Osteoblast (primary cell): Measurements from ENCODE around the gene PPTC7. TPM values are rescaled to one million over a fixed set of nuclear protein-coding genes. Genes with fewer than 3 reads are reported as not detected.

Experiments used
- DNase-seq: peaks from one replicate; pipeline ENCODE4 v3.0.0; 2011; ENCODE audit warnings: low spot score, mixed read lengths; ENCODE audit not compliant: insufficient read length; ENCODE audit errors: missing footprints
- H2AFZ ChIP-seq: 2 replicates; pipeline ENCODE4 v1.6.0; 2011; ENCODE audit warnings: mild to moderate bottlenecking, low read length
- H3K27ac ChIP-seq: 2 replicates; pipeline ENCODE4 v1.5.1; 2011; ENCODE audit warnings: mild to moderate bottlenecking, low read depth, low read length, moderate library complexity
- H3K27me3 ChIP-seq: 2 replicates; pipeline ENCODE4 v1.6.0; 2012; ENCODE audit warnings: mild to moderate bottlenecking, control low read depth, inconsistent platforms, low read length, moderate library complexity; ENCODE audit not compliant: insufficient read depth
- H3K36me3 ChIP-seq: 2 replicates; pipeline ENCODE4 v1.5.1; 2011; ENCODE audit warnings: mild to moderate bottlenecking, low read length, control low read depth, moderate library complexity; ENCODE audit not compliant: insufficient read depth
- H3K4me1 ChIP-seq: 2 replicates; pipeline ENCODE4 v1.5.1; 2011; ENCODE audit warnings: mild to moderate bottlenecking, low read length, control low read depth, moderate library complexity; ENCODE audit not compliant: insufficient read depth
- H3K4me2 ChIP-seq: 2 replicates; pipeline ENCODE4 v1.6.0; 2011; ENCODE audit warnings: mild to moderate bottlenecking, low read length; ENCODE audit not compliant: insufficient read depth
- H3K4me3 ChIP-seq: fragments of 200-600 bp; sonication (generic); 3 replicates; pipeline ENCODE4 v1.5.1; 2012; ENCODE audit warnings: mild to moderate bottlenecking, low read length, inconsistent platforms; ENCODE audit not compliant: insufficient read depth
- H3K79me2 ChIP-seq: 2 replicates; pipeline ENCODE4 v1.6.0; 2012; ENCODE audit warnings: mild to moderate bottlenecking, low read length, control low read depth, inconsistent platforms; ENCODE audit not compliant: insufficient read depth
- H3K9me3 ChIP-seq: 2 replicates; pipeline ENCODE4 v1.5.1; 2011; ENCODE audit warnings: low read depth, low read length, control low read depth
- H4K20me1 ChIP-seq: 2 replicates; pipeline ENCODE4 v1.6.0; 2012; ENCODE audit warnings: mild to moderate bottlenecking, low read length, control low read depth; ENCODE audit not compliant: insufficient read depth
- total RNA-seq: library from RNA; depleted of rRNA; stranded (reverse); fragments of >200 nt; gene quantifications from 2 replicates; pipeline ENCODE4 v1.2.3, GENCODE V29; 2012
- TF ChIP-seq, protein P1 (sequence below): IDR thresholded peaks from 2 replicates; pipeline ENCODE4 v1.5.1; 2011; ENCODE audit warnings: mild to moderate bottlenecking, low read depth, low read length, moderate library complexity; ENCODE audit errors: extremely low read depth

Gene PPTC7, protein sequence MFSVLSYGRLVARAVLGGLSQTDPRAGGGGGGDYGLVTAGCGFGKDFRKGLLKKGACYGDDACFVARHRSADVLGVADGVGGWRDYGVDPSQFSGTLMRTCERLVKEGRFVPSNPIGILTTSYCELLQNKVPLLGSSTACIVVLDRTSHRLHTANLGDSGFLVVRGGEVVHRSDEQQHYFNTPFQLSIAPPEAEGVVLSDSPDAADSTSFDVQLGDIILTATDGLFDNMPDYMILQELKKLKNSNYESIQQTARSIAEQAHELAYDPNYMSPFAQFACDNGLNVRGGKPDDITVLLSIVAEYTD
- total RNA-seq = 7.6 and 8.5 TPM in 2 replicates

DNA sequence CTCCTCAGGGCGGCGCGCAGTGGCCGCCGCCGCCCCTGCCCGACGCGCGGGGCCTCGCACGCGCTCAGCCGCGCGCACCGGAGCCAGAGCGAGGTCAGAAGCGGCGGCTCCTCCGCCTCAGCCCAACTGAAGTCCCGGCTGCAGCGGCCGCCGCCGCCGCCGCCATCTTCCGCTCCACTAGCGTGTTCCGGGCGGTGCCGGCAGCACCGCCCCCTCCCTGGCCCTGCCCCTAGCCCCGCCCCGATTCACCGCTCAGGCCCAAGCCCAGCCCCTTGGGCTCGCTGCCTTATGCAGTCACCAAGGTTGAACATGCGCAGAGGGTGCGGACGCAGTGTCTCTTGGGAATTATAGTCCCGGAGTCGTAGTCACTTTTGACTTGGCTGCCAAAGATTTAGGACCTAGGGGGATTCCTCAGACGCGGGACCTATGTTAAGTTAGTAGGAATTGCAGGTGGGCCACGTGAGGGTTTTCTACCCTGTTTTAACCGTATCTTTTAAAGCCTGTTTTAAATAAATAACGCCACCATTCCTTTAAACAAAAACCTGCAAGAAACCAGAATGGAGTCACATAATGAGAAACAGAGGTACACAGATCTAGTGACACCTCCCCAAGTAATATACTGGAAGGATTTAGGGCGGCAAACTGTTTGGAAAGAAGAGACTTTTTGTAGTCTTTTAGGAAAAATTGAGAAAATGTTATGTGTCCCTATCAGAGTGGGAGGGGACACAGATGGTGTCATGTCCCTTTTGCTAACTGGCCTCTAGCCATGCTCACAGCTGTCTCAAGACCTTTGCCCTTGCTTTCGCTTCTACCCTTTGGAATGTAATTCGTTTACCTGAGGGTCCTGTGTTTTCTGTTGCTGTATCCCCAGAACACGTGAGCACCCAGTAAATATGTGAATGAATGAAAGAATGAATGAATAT is at the start of gene PPTC7:
PPTC7 (minus strand) TSS at position 182 of the 923 bp plus-strand sequence. CDS start 287 bp downstream, outside the sequence.
- Histone ChIP-seq H4K20me1 (peaks cover 23% of the 10 kb centered on the region), H3K4me2 (peak within 1 kb of the TSS; percentile 95), H3K4me1 (peaks cover 14% of the 10 kb centered on the region), H3K9me3 (no peaks in the 10 kb centered on the region), H3K4me3 (peak within 1 kb of the TSS; percentile 92), H2AFZ (peak within 1 kb of the TSS; percentile 90), H3K27me3 (no peaks in the 10 kb centered on the region), H3K27ac (peak within 1 kb of the TSS; percentile 73), H3K79me2 (peaks cover 44% of the 10 kb centered on the region), H3K36me3 (no peaks in the 10 kb centered on the region)
- peak; percentile 94 for DNase-seq
- TF ChIP-seq, protein P1, sequence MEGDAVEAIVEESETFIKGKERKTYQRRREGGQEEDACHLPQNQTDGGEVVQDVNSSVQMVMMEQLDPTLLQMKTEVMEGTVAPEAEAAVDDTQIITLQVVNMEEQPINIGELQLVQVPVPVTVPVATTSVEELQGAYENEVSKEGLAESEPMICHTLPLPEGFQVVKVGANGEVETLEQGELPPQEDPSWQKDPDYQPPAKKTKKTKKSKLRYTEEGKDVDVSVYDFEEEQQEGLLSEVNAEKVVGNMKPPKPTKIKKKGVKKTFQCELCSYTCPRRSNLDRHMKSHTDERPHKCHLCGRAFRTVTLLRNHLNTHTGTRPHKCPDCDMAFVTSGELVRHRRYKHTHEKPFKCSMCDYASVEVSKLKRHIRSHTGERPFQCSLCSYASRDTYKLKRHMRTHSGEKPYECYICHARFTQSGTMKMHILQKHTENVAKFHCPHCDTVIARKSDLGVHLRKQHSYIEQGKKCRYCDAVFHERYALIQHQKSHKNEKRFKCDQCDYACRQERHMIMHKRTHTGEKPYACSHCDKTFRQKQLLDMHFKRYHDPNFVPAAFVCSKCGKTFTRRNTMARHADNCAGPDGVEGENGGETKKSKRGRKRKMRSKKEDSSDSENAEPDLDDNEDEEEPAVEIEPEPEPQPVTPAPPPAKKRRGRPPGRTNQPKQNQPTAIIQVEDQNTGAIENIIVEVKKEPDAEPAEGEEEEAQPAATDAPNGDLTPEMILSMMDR = no peak

DNA sequence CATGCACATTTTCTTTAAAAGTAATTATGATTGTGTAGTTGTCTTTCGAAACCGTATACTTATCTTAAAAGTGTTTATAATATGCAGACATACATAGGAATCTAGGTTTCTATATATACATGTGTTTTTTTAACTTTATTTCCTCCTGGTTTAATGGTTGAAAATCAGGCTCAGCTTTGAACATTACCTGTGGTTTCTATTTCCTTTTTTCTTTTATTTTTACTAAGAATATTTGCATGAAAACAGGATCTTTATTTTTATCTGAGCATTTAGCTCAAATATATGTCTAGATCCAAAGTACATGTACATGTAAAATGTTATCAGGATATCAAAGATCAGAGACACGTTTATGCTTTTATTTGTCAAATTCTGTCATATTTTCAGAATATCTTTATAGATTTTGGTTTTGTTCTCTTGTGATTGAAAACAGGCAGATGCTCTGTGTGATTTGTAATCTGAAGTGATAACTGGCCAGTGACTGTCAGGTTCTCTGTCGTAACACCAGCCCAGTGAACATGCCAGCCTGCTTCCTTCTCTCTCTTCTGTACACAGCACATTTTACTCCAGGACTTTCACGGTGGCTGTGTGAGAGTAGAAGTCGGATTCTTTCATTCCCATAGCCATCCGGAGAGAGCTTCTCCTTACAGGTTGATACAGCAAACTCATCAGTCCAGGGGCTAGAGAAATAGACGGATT is 44.5 kb upstream of the PPTC7 start:
- DNase-seq = no peak
- Histone ChIP-seq H3K27ac (no peak overlapping the region), H3K4me2 (no peak overlapping the region), H3K9me3 (no peaks in the 10 kb centered on the region), H2AFZ (no peak overlapping the region), H3K27me3 (no peaks in the 10 kb centered on the region), H3K4me3 (no peak overlapping the region), H3K79me2 (no peaks in the 10 kb centered on the region), H3K36me3 (peaks cover 13% of the 10 kb centered on the region), H4K20me1 (no peaks in the 10 kb centered on the region), H3K4me1 (no peaks in the 10 kb centered on the region)
- TF ChIP-seq, protein P1 = no peak

DNA sequence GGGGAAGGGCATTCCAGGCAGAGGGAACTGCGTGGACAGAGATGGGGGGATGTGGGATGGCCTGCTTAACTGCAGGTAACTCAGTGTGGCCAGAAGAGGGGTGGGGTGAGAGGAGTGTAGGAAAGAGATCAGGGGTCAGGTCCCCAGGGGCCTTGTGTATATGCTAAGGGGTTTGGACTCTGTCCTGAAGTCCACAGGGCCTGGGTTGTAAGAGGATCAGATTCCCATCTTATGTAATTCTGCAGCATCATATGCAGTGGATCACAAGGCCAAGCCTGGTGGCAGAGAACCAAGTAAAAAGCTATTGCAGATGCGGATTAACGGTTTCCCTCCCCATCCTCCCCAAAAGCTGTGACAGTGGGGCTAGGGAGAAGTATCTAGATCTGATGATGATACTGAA is 39.5 kb upstream of the PPTC7 start:
- H3K36me3 ChIP-seq = peaks cover 13% of the 10 kb centered on the region
- TF ChIP-seq, protein P1 = no peak
- H3K4me3 ChIP-seq = no peak overlapping the region
- H3K4me2 ChIP-seq = no peak overlapping the region
- H4K20me1 ChIP-seq = no peaks in the 10 kb centered on the region
- H3K27me3 ChIP-seq = no peaks in the 10 kb centered on the region
- no peaks in the 10 kb centered on the region for H3K4me1 ChIP-seq
- no peak overlapping the region for H3K27ac ChIP-seq
- no peak for DNase-seq
- H3K79me2 ChIP-seq = no peaks in the 10 kb centered on the region
- H2AFZ ChIP-seq = no peak overlapping the region
- H3K9me3 ChIP-seq = no peaks in the 10 kb centered on the region
